Measurements from ENCODE around the gene TYMP.
"Not testable (repeated sequence)": the region's sequence is repeated elsewhere in the genome, so short reads cannot be mapped to it uniquely, and the experiment has no call there.

The TYMP gene

DNA sequence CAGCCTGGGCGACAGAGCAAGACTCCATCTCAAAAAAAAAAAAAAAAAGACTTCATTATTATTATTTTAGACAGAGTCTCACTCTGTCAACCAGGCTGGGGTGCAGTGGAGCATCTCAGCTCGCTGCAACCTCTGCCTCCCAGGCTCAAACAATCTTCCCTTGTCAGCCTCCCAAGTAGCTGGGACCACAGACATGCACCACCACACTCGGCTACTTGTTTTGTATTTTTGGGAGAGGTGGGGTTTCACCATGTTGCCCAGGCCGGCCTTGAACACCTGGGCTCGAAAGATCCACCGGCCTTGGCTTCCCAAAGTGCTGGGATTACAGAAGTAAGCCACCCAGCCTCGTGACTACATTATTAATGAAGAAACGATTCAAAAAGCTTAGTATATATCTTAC is 5.3 kb upstream of the TYMP start:
- no peaks in the 10 kb centered on the region for H3K36me3 ChIP-seq (ENCODE audit: insufficient read depth, low read length)
- no peaks in the 10 kb centered on the region for H3K9me3 ChIP-seq (ENCODE audit: low read length)
- H3K9me2 ChIP-seq (ENCODE audit: low read depth, low read length), result no peaks in the 10 kb centered on the region
- peaks cover 64% of the 10 kb centered on the region for H3K4me1 ChIP-seq (ENCODE audit: insufficient read depth, low read length, severe bottlenecking)
- no peak overlapping the region for H3K4me3 ChIP-seq (ENCODE audit: low read depth, low read length, poor library complexity, severe bottlenecking)
- H4K20me1 ChIP-seq (ENCODE audit: insufficient read depth, low read length), result no peaks in the 10 kb centered on the region
- no peaks in the 10 kb centered on the region for H3K79me2 ChIP-seq (ENCODE audit: insufficient read depth, low read length)
- peaks cover 6% of the 10 kb centered on the region; the same call in 1 of the 2 replicates for H3F3A ChIP-seq (ENCODE audit: insufficient read depth, low read length)
- H3K27me3 ChIP-seq (ENCODE audit: insufficient read depth, low read length), result no peaks in the 10 kb centered on the region
- H3K4me2 ChIP-seq (ENCODE audit: low read length), result peak overlapping the region; percentile 45; the same call in 1 of the 2 replicates
- H3K9ac ChIP-seq (ENCODE audit: low read length), result no peak overlapping the region
- peak overlapping the region; percentile 85 for H3K27ac ChIP-seq (ENCODE audit: low read depth, low read length, poor library complexity, severe bottlenecking)
- TF ChIP-seq EZH2 (IDR thresholded peaks at IDR 0.05; ENCODE audit: borderline replicate concordance, low read length) (no peak), CTCF (IDR thresholded peaks at IDR 0.05; ENCODE audit: low read length) (no peak)
- no peak overlapping the region for H2AFZ ChIP-seq (ENCODE audit: low read length)

DNA sequence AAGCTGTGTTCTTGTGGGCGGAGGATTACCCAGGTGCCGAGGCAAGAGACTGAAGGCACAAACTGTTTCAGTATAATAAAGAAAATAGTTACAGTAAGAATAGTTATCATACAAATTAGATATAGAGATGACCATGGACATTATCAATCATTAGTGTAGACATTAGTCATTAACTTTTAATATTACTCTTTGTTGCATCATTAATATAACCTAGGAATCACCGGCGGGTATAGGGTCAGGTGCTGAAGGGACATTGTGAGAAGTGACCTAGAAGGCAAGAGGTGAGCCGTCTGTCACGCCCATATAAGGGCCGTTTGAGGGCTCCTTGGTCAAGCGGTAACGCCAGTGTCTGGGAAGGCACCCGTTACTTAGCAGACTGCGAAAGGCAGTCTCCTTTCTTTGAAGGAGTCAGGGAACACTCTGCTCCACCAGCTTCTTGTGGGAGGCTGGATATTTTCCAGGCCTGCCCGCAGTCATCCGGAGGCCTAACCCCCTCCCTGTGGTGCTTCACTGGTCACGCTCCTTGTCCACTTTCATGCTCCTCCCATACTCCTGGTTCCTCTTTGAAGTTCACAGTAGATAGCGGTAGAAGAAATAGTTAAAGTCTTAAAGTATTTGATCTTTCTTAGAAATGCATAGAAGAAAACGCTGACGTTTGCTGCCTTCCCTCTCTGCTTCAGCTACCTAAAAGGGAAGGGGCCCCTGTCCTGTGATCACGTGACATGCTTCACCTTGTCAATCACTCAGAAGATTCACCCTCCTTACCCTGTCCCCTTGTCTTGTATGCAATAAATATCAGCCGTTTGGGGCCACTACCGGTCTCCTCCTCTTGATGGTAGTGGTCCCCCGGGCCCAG is 4.3 kb upstream of the TYMP start:
- H3K9me3 ChIP-seq (ENCODE audit: low read length); H3K79me2 ChIP-seq (ENCODE audit: insufficient read depth, low read length); H2AFZ ChIP-seq (ENCODE audit: low read length); H3K36me3 ChIP-seq (ENCODE audit: insufficient read depth, low read length); H4K20me1 ChIP-seq (ENCODE audit: insufficient read depth, low read length); H3K9me2 ChIP-seq (ENCODE audit: low read depth, low read length); H3F3A ChIP-seq (ENCODE audit: insufficient read depth, low read length); H3K27me3 ChIP-seq (ENCODE audit: insufficient read depth, low read length): not testable (repeated sequence)
- Histone ChIP-seq H3K27ac (ENCODE audit: low read depth, low read length, poor library complexity, severe bottlenecking) (peak overlapping the region; percentile 85), H3K4me1 (ENCODE audit: insufficient read depth, low read length, severe bottlenecking) (peaks cover 61% of the 10 kb centered on the region), H3K4me3 (ENCODE audit: low read depth, low read length, poor library complexity, severe bottlenecking) (peak overlapping the region; percentile 8), H3K4me2 (ENCODE audit: low read length) (peak overlapping the region; percentile 43), H3K9ac (ENCODE audit: low read length) (peak overlapping the region; percentile 41; the same call in 1 of the 2 replicates)

GRCh38 chr22:50532824-50533796 is 3.3 kb upstream of the TYMP start:
- Histone ChIP-seq H3K27me3 (ENCODE audit: insufficient read depth, low read length) (no peaks in the 10 kb centered on the region), H3K79me2 (ENCODE audit: insufficient read depth, low read length) (no peaks in the 10 kb centered on the region), H3K4me1 (ENCODE audit: insufficient read depth, low read length, severe bottlenecking) (peaks cover 53% of the 10 kb centered on the region), H3K4me2 (ENCODE audit: low read length) (no peak overlapping the region), H3K9ac (ENCODE audit: low read length) (no peak overlapping the region), H3K9me2 (ENCODE audit: low read depth, low read length) (no peaks in the 10 kb centered on the region), H3K9me3 (ENCODE audit: low read length) (no peaks in the 10 kb centered on the region), H3K4me3 (ENCODE audit: low read depth, low read length, poor library complexity, severe bottlenecking) (no peak overlapping the region), H2AFZ (ENCODE audit: low read length) (no peak overlapping the region), H3F3A (ENCODE audit: insufficient read depth, low read length) (peaks cover 8% of the 10 kb centered on the region), H4K20me1 (ENCODE audit: insufficient read depth, low read length) (no peaks in the 10 kb centered on the region), H3K36me3 (ENCODE audit: insufficient read depth, low read length) (no peaks in the 10 kb centered on the region), H3K27ac (ENCODE audit: low read depth, low read length, poor library complexity, severe bottlenecking) (peak overlapping the region; percentile 85)
- TF ChIP-seq CTCF (IDR thresholded peaks at IDR 0.05; ENCODE audit: low read length), result no peak
- TF ChIP-seq EZH2 (IDR thresholded peaks at IDR 0.05; ENCODE audit: borderline replicate concordance, low read length), result no peak

Data from OCI-LY1 (cell line).